GM19372 (cell line): ENCODE data around the gene BEST1.
"Not testable (repeated sequence)": the region's sequence is repeated elsewhere in the genome, so short reads cannot be mapped to it uniquely, and the experiment has no call there.

Experiments used
- ATAC-seq: cut with Tn5 transposase; IDR thresholded peaks from one replicate; pipeline ENCODE4 v1.9.1; 2021; ENCODE audit warnings: mild to moderate bottlenecking, low read depth, moderate library complexity; ENCODE audit not compliant: unreplicated experiment

The BEST1 gene

DNA sequence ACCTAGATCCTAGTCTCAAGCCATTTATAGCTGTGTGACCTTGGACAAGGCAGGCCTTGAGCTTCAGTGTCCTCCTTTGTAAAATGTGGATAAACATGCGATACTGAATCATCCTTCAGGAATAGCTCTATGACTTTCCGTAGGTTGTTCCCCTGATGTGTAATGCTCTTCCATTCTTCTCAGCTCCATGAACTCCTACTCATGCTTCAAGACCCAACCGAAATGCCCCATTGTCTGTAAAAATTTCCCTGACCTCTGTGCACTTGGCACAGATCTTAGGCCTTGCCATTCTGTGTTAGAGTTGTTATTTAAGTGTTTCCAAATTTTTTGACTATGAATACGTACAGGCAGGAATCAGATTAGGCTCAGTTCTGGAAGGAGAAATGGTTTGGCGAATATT lies 3.3 kb upstream of the BEST1 start:
- ATAC-seq: no peak

- ATAC-seq: no peak
These were observed 2.5 kb upstream of the BEST1 start for GRCh38 chr11:61947486-61948210.

DNA sequence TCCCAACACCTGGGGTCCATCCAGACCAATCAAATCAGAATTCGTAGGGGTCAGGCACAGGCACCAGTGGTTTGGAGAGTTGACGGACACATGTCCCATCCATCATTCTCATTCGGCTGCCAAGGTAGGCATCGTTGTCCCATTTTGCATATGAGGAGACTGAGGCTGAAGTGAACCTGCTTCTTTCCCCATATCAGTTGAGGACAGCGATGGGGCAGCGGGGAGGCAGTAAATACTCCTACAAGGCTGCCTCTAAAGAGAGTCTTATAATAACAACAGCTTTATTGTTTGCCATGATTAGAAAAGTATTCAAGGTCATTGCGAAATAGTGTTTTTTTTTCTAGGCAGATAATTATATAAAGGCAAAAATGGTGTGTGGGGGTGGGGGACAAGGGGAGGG lies 1.6 kb upstream of the BEST1 start:
- no peak for ATAC-seq

DNA sequence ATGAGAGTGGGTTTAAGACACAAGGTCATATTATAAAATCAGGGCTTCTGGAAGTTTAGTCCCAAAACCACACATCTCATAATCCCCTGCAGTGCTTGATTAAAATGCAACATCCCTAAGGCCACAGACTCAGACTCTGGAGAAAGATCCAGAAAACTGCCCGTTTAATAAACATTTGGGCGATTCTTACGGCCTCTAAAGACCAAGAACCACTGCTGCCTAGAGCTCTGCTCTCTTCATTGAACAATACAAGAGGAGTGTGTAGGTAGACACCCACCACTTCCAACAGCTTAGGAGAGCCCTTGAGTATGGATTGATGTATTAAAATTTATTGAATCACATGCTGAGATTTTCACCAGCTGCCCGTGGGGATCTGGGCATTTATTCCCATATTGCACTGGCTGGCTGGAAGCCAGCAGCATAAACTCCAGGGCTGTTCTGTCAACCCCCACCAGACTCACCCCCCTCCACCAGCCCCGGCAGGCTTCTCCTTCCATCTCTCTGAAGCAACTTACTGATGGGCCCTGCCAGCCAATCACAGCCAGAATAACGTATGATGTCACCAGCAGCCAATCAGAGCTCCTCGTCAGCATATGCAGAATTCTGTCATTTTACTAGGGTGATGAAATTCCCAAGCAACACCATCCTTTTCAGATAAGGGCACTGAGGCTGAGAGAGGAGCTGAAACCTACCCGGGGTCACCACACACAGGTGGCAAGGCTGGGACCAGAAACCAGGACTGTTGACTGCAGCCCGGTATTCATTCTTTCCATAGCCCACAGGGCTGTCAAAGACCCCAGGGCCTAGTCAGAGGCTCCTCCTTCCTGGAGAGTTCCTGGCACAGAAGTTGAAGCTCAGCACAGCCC lies 749 bp upstream of the BEST1 start:
- ATAC-seq: no peak

- ATAC-seq: no peak
These were observed 1.5 kb downstream of the BEST1 start for GRCh38 chr11:61951484-61952135.

- no peak for ATAC-seq
These were observed 2.7 kb downstream of the BEST1 start for GRCh38 chr11:61952882-61953281.

GRCh38 chr11:61953632-61954031 lies 3.5 kb downstream of the BEST1 start:
- ATAC-seq: not testable (repeated sequence)

- ATAC-seq: no peak
These were observed 4.1 kb downstream of the BEST1 start for GRCh38 chr11:61954106-61954850.

DNA sequence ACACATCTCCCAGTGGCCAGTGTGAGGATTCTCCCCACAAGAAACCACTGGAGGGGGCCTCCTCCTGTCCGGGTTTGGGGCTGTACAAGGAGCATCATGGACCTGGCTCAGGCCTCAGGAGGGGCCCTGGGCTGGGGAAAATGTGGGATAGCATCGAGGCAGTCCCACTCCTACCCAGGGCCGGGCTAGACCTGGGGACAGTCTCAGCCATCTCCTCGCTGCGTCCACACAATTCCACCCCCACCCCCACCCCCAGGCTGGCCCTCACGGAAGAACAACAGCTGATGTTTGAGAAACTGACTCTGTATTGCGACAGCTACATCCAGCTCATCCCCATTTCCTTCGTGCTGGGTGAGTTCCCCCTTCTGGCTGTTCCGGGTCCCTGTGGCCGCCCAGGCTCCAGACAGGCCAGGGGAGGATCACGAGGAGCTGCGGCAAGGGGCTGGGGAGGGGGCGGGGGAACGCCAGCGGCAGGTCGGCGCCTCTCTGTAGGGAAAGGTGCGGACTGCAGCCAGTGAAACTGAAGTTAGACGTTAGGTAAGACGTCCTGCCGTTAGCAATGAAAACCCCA lies 4.8 kb downstream of the BEST1 start:
- ATAC-seq: no peak

- no peak for ATAC-seq
These were observed 5.4 kb downstream of the BEST1 start for GRCh38 chr11:61955422-61956135.

GRCh38 chr11:61956191-61957020 lies 6.3 kb downstream of the BEST1 start:
- ATAC-seq: no peak

DNA sequence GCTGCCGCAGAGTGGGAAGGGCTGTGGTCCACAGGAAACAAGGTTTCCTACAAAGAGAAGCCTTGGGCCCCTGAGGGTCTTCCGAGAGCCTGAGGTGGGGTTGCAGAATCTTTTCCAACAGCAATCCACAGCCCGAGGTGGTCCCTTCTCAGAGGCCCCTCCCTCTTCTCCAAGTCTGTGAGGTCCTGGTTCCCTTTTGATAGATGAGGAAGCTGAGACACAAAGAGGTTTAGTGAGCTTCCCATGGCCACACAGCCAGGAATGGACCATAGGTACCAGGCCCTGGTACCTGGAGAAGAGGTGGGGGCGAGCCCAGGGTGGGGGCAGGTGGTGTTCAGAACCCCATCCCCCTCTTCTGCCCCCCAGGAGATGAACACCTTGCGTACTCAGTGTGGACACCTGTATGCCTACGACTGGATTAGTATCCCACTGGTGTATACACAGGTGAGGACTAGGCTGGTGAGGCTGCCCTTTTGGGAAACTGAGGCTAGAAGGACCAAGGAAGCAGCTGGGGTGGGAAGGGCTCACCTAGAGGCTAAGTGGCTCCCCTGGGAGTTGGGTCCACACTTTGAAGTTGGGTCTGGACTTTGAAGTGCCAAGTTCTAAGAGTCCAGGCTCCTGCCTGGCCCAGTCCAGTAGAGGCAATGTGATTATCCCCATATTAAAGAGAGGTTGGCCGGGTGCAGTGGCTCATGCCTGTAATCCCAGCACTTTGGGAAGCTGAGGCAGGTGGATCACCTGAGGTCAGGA lies 7.0 kb downstream of the BEST1 start:
- no peak for ATAC-seq

DNA sequence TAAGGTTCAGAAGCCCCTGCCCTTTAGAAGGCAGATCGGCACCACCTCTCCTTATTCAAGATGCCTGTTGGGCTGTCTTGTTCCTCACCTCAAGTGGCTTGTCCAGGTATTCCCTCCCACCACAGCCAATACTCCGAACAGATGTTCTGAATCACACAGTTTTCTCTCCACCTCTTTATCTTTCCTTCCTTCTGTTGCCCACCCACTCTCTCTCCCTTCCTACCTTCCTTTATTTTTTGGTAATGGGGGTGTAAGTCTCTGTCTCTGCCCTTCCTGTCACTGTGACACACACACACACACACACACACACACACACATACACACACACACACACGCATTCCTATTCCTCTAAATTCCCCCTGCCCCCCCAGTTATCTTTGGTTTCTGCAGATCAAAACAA lies 8.4 kb downstream of the BEST1 start:
- ATAC-seq: no peak

DNA sequence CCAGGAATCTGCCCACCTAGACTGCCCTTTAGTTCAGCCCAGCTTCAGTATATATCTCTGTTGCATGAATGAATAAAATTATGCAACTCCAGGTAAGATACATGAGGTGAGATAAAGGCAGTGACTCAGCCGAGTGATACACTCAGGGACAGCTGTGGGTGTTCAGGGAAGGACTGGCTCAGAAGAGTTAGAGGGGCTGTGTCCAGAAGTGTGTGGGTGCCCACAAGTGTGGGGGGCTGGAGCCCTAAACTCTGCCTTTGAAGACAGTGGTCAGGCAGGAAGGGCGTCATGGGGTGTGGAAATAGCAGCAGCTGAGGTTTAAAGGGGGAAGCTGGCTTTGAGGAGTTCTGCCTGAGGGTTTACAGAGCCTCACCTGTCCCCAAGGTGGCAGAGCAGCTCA lies 9.0 kb downstream of the BEST1 start:
- ATAC-seq: no peak

- no peak for ATAC-seq
These were observed 9.5 kb downstream of the BEST1 start for GRCh38 chr11:61959678-61960077.

GRCh38 chr11:61960532-61960931 lies 10.4 kb downstream of the BEST1 start:
- no peak for ATAC-seq

DNA sequence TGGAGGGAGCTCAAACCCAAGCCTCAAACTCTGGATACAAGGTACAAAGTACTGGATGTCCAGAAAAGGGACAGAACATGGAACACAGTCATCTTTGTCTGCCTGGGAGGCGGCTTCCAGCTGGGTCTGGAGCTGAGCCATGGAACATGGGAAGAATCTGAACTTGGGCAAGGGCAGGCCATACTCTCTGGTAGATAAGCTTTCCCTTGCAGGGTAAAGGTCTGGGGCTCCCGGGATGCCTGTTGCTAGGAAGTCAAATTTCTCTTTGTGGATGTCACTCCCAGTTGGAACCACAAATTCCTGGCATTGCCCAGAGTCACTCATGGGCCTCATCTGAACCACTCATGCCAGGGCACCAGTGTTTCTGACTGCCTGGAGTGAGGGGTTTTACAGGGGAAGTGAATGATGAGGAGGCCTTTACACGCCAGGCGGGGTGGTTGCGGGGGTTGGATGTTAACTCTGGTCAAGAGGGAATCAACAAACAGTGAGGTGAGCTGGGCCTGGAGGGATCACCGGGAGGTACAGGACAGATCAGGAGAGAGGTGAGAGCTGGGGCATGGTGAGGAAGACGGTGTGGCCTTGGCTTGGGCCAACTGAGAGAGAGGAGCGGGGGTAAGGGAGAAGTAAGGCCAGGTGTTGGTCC lies 11.5 kb downstream of the BEST1 start:
- ATAC-seq: no peak
